CD4-positive, alpha-beta T cell (primary cell): ENCODE results near the gene THSD1. TPM values are rescaled to one million over a fixed set of nuclear protein-coding genes. Genes with fewer than 3 reads are reported as not detected.

Experiments
- ATAC-seq: fragments of 200-7000 bp; cut with Tn5 transposase; one replicate; pipeline ENCODE4 v1.10.0; 2022; ENCODE audit warnings: mild to moderate bottlenecking; ENCODE audit not compliant: poor library complexity
- CTCF ChIA-PET: fragments of 350-600 bp; sonication (Branson Sonifier 250); formaldehyde crosslinking; loops from one replicate; lab custom pipeline; 2021; ENCODE audit warnings: antibody characterized with exemption, inconsistent platforms; lab: Charles Lee
- POLR2A ChIA-PET: fragments of 350-600 bp; sonication (Branson Sonifier 250); formaldehyde crosslinking; loops from one replicate; lab custom pipeline; 2021; ENCODE audit warnings: antibody characterized with exemption, inconsistent platforms; lab: Charles Lee
- DNase-seq, 14 experiments: peaks; one replicate each; pipeline ENCODE4 v3.0.0-alpha.2; 2013 to 2020; ENCODE audit warnings: mixed read lengths in 2 of 14
- H3K27ac ChIP-seq, 2 donors: one replicate each; pipeline versions ENCODE4 v1.5.1 to v1.7.0; 2013; ENCODE audit warnings: low read length in 2 of 2, low read depth in 1 of 2, mild to moderate bottlenecking in 1 of 2
- H3K27me3 ChIP-seq, 2 experiments: 1 replicate in 1 of 2; 2 replicates in 1 of 2; pipeline versions ENCODE4 v1.6.1 to v1.7.0; 2013; ENCODE audit warnings: low read length in 2 of 2, control low read depth in 1 of 2, mild to moderate bottlenecking in 1 of 2, moderate library complexity in 1 of 2; ENCODE audit not compliant: insufficient read depth in 2 of 2, control insufficient read depth in 1 of 2
- H3K36me3 ChIP-seq: one replicate; pipeline ENCODE4 v1.6.1; 2013; ENCODE audit warnings: low read length, control low read depth; ENCODE audit not compliant: insufficient read depth
- H3K4me1 ChIP-seq: one replicate; pipeline ENCODE4 v1.6.1; 2013; ENCODE audit warnings: low read length, control low read depth; ENCODE audit not compliant: insufficient read depth
- H3K4me3 ChIP-seq: one replicate; pipeline ENCODE4 v1.5.1; 2013; ENCODE audit warnings: mild to moderate bottlenecking, low read length, moderate library complexity
- H3K9me3 ChIP-seq, 2 experiments: 1 replicate in 1 of 2; 2 replicates in 1 of 2; pipeline versions ENCODE4 v1.6.1 to v1.7.0; 2013; ENCODE audit warnings: low read length in 2 of 2, mild to moderate bottlenecking in 2 of 2, control low read depth in 1 of 2, moderate library complexity in 1 of 2; ENCODE audit not compliant: control insufficient read depth in 1 of 2, insufficient read depth in 1 of 2
- H3K27ac Mint-ChIP-seq: one replicate; pipeline ENCODE4 v1.8.0; 2020; ENCODE audit warnings: mixed read lengths
- H3K27me3 Mint-ChIP-seq: one replicate; pipeline ENCODE4 v1.8.0; 2021; ENCODE audit warnings: mixed read lengths
- H3K36me3 Mint-ChIP-seq: one replicate; pipeline ENCODE4 v1.8.0; 2021; ENCODE audit warnings: low read depth, mixed read lengths
- H3K4me1 Mint-ChIP-seq: one replicate; pipeline ENCODE4 v1.8.0; 2021; ENCODE audit warnings: low read depth, mixed read lengths
- H3K4me3 Mint-ChIP-seq: one replicate; pipeline ENCODE4 v1.8.0; 2020; ENCODE audit warnings: mild to moderate bottlenecking, mixed read lengths
- H3K9me3 Mint-ChIP-seq: one replicate; pipeline ENCODE4 v1.8.0; 2020; ENCODE audit warnings: mixed read lengths
- intact Hi-C, 2 experiments: fragments of 100-400 bp; cut with DNase I in 1 of 2; cut with micrococcal nuclease in 1 of 2; formaldehyde crosslinking; loops; one replicate each; pipeline versions ENCODE4 v1.15.1 to v1.9.0; 2023 to 2025; cut with DNase I, micrococcal nuclease
- total RNA-seq, 174 experiments: library from RNA in 2 of 174; stranded (reverse) in 2 of 174; gene quantifications; one replicate each; pipeline ENCODE4 v1.2.3 and lab custom pipeline; 2021 to 2026
- TF ChIP-seq, protein P1 (sequence below): fragments of 200-600 bp; IDR thresholded peaks from one replicate; pipeline ENCODE4 v1.8.0; 2022; ENCODE audit warnings: antibody characterized with exemption, mild to moderate bottlenecking

Gene THSD1
- total RNA-seq, 2 experiments from 2014 or later: 0.53 to 0.60 TPM

GRCh38 chr13:52406629-52407028 is 657 bp upstream of the THSD1 start:
- Mint-ChIP-seq H3K4me3 (peak overlapping the region; percentile 66), H3K9me3 (no peaks in the 10 kb centered on the region), H3K4me1 (peaks cover 24% of the 10 kb centered on the region), H3K27me3 (peaks cover 32% of the 10 kb centered on the region), H3K36me3 (peaks cover 4% of the 10 kb centered on the region), H3K27ac (no peak overlapping the region)
- Histone ChIP-seq H3K27me3 (peaks cover 6 to 26% of the 10 kb centered on the region in 2 experiments), H3K9me3 (peaks cover 0 to 19% of the 10 kb centered on the region in 2 experiments), H3K36me3 (no peaks in the 10 kb centered on the region), H3K4me3 (no peak overlapping the region), H3K4me1 (peaks cover 21% of the 10 kb centered on the region), H3K27ac (no peak overlapping the region)
- DNase-seq (no peak), ATAC-seq (no peak)
- ChIA-PET POLR2A (no interaction called here), CTCF (no interaction called here)
- TF ChIP-seq, protein P1, sequence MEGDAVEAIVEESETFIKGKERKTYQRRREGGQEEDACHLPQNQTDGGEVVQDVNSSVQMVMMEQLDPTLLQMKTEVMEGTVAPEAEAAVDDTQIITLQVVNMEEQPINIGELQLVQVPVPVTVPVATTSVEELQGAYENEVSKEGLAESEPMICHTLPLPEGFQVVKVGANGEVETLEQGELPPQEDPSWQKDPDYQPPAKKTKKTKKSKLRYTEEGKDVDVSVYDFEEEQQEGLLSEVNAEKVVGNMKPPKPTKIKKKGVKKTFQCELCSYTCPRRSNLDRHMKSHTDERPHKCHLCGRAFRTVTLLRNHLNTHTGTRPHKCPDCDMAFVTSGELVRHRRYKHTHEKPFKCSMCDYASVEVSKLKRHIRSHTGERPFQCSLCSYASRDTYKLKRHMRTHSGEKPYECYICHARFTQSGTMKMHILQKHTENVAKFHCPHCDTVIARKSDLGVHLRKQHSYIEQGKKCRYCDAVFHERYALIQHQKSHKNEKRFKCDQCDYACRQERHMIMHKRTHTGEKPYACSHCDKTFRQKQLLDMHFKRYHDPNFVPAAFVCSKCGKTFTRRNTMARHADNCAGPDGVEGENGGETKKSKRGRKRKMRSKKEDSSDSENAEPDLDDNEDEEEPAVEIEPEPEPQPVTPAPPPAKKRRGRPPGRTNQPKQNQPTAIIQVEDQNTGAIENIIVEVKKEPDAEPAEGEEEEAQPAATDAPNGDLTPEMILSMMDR: no peak
- intact Hi-C loops: no loop called here

DNA sequence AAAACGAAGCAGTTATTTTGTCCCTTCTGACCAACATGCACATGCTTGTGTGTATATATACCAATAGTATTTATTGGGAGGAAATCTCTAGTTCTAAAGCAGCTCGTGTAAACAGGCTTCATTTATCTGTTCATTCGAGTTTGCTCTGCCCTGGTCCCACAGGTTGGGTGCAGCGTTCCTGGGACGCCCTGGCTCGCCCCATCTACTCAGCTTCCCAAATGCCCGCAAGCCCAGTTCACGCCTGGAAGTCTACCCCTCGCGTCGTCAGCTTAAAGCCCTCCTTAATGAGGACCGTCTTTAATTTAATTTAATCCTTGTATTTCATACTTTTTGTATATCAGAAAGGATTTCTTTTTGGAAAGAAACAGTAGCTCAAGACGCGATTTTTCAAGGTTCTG is 604 bp downstream of the THSD1 start:
- H3K9me3 Mint-ChIP-seq: no peaks in the 10 kb centered on the region
- H3K27me3 Mint-ChIP-seq: peaks cover 33% of the 10 kb centered on the region
- peaks cover 24% of the 10 kb centered on the region for H3K4me1 Mint-ChIP-seq
- CTCF ChIA-PET: interaction anchor here (0.5 to 0.9 kb wide), 3 partner anchors 45 kb away, joined by 3 read pairs; no protein-coding TSS in a partner anchor
- POLR2A ChIA-PET: no interaction called here
- ATAC-seq (no peak), DNase-seq (no peak)
- TF ChIP-seq, protein P1: no peak
- peak overlapping the region; percentile 55 for H3K4me3 ChIP-seq
- peak overlapping the region; percentile 71 for H3K4me3 Mint-ChIP-seq
- H3K36me3 ChIP-seq: no peaks in the 10 kb centered on the region
- peaks cover 21% of the 10 kb centered on the region for H3K4me1 ChIP-seq
- H3K27ac ChIP-seq: no peak overlapping the region
- intact Hi-C loops: no loop called here
- H3K36me3 Mint-ChIP-seq: no peaks in the 10 kb centered on the region
- no peak overlapping the region for H3K27ac Mint-ChIP-seq
- H3K9me3 ChIP-seq: peaks cover 0 to 19% of the 10 kb centered on the region in 2 experiments
- peaks cover 6 to 26% of the 10 kb centered on the region in 2 experiments for H3K27me3 ChIP-seq

- intact Hi-C loops: no loop called here
- H3K4me1 ChIP-seq: peaks cover 8% of the 10 kb centered on the region
- no peak for ATAC-seq
- no peaks in the 10 kb centered on the region for H3K36me3 ChIP-seq
- no peak overlapping the region for H3K4me3 ChIP-seq
- Mint-ChIP-seq H3K27ac (no peak overlapping the region), H3K4me1 (peaks cover 8% of the 10 kb centered on the region), H3K27me3 (peaks cover 43% of the 10 kb centered on the region), H3K9me3 (no peaks in the 10 kb centered on the region), H3K4me3 (no peak overlapping the region), H3K36me3 (no peaks in the 10 kb centered on the region)
- peaks cover 0 to 12% of the 10 kb centered on the region in 2 experiments for H3K27me3 ChIP-seq
- no peaks in the 10 kb centered on the region for H3K9me3 ChIP-seq
- peak in 3 of 14 experiments; percentile 6 to 22 (median 9) for DNase-seq
- POLR2A ChIA-PET: no interaction called here
- no peak overlapping the region for H3K27ac ChIP-seq
- CTCF ChIA-PET: interaction anchor here (0.9 kb wide), 1 partner anchor 51 kb away, joined by 3 read pairs; the partner anchor contains the start of gene VPS36
- TF ChIP-seq, protein P1: no peak
Observed at GRCh38 chr13:52399708-52400107, 6.3 kb downstream of the THSD1 start.
